Fibroblast of skin of abdomen (primary cell): ENCODE results near the gene ANXA1.

Experiments
- DNase-seq: peaks from one replicate; pipeline ENCODE4 v3.0.0-alpha.2; 2013

ANXA1 gene

GRCh38 chr9:73138516-73138915 lies 13.1 kb upstream of the ANXA1 start:
- no peak for DNase-seq

GRCh38 chr9:73141282-73141681 lies 10.4 kb upstream of the ANXA1 start:
- no peak for DNase-seq

GRCh38 chr9:73143711-73144328 lies 7.8 kb upstream of the ANXA1 start:
- peak; percentile 90 for DNase-seq

- DNase-seq = no peak
Observed at GRCh38 chr9:73146111-73146815, 5.4 kb upstream of the ANXA1 start.

GRCh38 chr9:73148447-73148937 lies 3.2 kb upstream of the ANXA1 start:
- no peak for DNase-seq

- DNase-seq = peak; percentile 85
Observed at GRCh38 chr9:73149371-73150067, 2.1 kb upstream of the ANXA1 start.

- peak; percentile 81 for DNase-seq
Observed at GRCh38 chr9:73152543-73152844, 829 bp downstream of the ANXA1 start.

GRCh38 chr9:73152953-73153352 lies 1.3 kb downstream of the ANXA1 start:
- peak; percentile 29 for DNase-seq

GRCh38 chr9:73153793-73154227 lies 2.1 kb downstream of the ANXA1 start:
- DNase-seq = peak; percentile 36

GRCh38 chr9:73154271-73154670 lies 2.6 kb downstream of the ANXA1 start:
- DNase-seq = no peak

- no peak for DNase-seq
Observed at GRCh38 chr9:73154722-73155121, 3.1 kb downstream of the ANXA1 start.

GRCh38 chr9:73155377-73155776 lies 3.7 kb downstream of the ANXA1 start:
- DNase-seq = no peak

- no peak for DNase-seq
Observed at GRCh38 chr9:73155968-73156864, 4.6 kb downstream of the ANXA1 start.

- no peak for DNase-seq
Observed at GRCh38 chr9:73156865-73157187, 5.2 kb downstream of the ANXA1 start.

GRCh38 chr9:73157811-73158210 lies 6.1 kb downstream of the ANXA1 start:
- no peak for DNase-seq

GRCh38 chr9:73158723-73159122 lies 7.1 kb downstream of the ANXA1 start:
- DNase-seq = no peak

- no peak for DNase-seq
Observed at GRCh38 chr9:73160868-73161267, 9.2 kb downstream of the ANXA1 start.

- no peak for DNase-seq
Observed at GRCh38 chr9:73162987-73163768, 11.5 kb downstream of the ANXA1 start.

GRCh38 chr9:73165911-73166310 lies 14.2 kb downstream of the ANXA1 start:
- DNase-seq = no peak

GRCh38 chr9:73166468-73166867 lies 14.8 kb downstream of the ANXA1 start:
- DNase-seq = no peak

GRCh38 chr9:73167614-73168013 lies 15.9 kb downstream of the ANXA1 start:
- no peak for DNase-seq

GRCh38 chr9:73168298-73168934 lies 16.8 kb downstream of the ANXA1 start:
- no peak for DNase-seq
